ENCODE data around the gene DUSP5.
A peak's percentile ranks its signal among the peaks of the same experiment; 100 is the strongest.

Gene DUSP5

GRCh38 chr10:110495731-110496552 lies 1.8 kb upstream of the DUSP5 start:
- ChIA-PET CTCF (no interaction called here), POLR2A (interaction anchor here (0.6 to 1.1 kb wide), 2 partner anchors 9 to 426 kb away, joined by 3 to 4 read pairs; no protein-coding TSS in a partner anchor)
- H3K36me3 ChIP-seq (ENCODE audit: control insufficient read depth in 2 of 2, insufficient read depth in 1 of 2, low read length in 2 of 2), result no peaks in the 10 kb centered on the region
- H3K4me3 ChIP-seq (ENCODE audit: low read depth, low read length), result no peak overlapping the region
- no peaks in the 10 kb centered on the region for H3K9me3 ChIP-seq (ENCODE audit: control insufficient read depth, insufficient read depth, low read depth, low read length)
- H3K4me1 ChIP-seq (ENCODE audit: control insufficient read depth, insufficient read depth, low read length), result peaks cover 26% of the 10 kb centered on the region
- no peak overlapping the region for H3K27ac ChIP-seq (ENCODE audit: extremely low read depth, low read depth, low read length)
- no peak for TF ChIP-seq ZNF214 (tag by site-specific recombination; IDR thresholded peaks at IDR 0.05; ENCODE audit: borderline replicate concordance)
- TF ChIP-seq ZNF248 (tag by site-specific recombination; IDR thresholded peaks at IDR 0.05), result no peak
- TF ChIP-seq ZNF529 (tag by site-specific recombination; IDR thresholded peaks at IDR 0.05; ENCODE audit: insufficient replicate concordance), result no peak
- TF ChIP-seq ZNF596 (tag by site-specific recombination; IDR thresholded peaks at IDR 0.05), result no peak
- no peak for TF ChIP-seq ZNF26 (tag by site-specific recombination; IDR thresholded peaks at IDR 0.05)
- TF ChIP-seq ZNF350 (tag by site-specific recombination; IDR thresholded peaks at IDR 0.05), result no peak
- TF ChIP-seq, protein P1, sequence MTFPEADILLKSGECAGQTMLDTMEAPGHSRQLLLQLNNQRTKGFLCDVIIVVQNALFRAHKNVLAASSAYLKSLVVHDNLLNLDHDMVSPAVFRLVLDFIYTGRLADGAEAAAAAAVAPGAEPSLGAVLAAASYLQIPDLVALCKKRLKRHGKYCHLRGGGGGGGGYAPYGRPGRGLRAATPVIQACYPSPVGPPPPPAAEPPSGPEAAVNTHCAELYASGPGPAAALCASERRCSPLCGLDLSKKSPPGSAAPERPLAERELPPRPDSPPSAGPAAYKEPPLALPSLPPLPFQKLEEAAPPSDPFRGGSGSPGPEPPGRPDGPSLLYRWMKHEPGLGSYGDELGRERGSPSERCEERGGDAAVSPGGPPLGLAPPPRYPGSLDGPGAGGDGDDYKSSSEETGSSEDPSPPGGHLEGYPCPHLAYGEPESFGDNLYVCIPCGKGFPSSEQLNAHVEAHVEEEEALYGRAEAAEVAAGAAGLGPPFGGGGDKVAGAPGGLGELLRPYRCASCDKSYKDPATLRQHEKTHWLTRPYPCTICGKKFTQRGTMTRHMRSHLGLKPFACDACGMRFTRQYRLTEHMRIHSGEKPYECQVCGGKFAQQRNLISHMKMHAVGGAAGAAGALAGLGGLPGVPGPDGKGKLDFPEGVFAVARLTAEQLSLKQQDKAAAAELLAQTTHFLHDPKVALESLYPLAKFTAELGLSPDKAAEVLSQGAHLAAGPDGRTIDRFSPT (tag by site-specific recombination; IDR thresholded peaks at IDR 0.05), result no peak
- TF ChIP-seq SETDB1 (IDR thresholded peaks at IDR 0.05; ENCODE audit: insufficient read length, low read length), result no peak
- TF ChIP-seq KLF16 (tag by site-specific recombination; IDR thresholded peaks at IDR 0.05), result peak; percentile 55
- peak; percentile 26; the same call in 1 of the 2 replicates for TF ChIP-seq ZNF423 (tag by site-specific recombination; IDR thresholded peaks at IDR 0.05)
- no peak for TF ChIP-seq ZNF776 (tag by site-specific recombination; IDR thresholded peaks at IDR 0.05; ENCODE audit: borderline replicate concordance)
- TF ChIP-seq SP3 (tag by site-specific recombination; IDR thresholded peaks at IDR 0.05), result peak; percentile 43
- no peak for TF ChIP-seq ZNF121 (tag by site-specific recombination; IDR thresholded peaks at IDR 0.05)
- no peak for TF ChIP-seq ZNF146 (tag by site-specific recombination; IDR thresholded peaks at IDR 0.05)
- no peak for TF ChIP-seq ZSCAN23 (tag by site-specific recombination; IDR thresholded peaks at IDR 0.05)
- no peak for TF ChIP-seq SCRT1 (tag by site-specific recombination; IDR thresholded peaks at IDR 0.05; ENCODE audit: borderline replicate concordance)
- peak; percentile 60 for TF ChIP-seq ZNF600 (tag by site-specific recombination; IDR thresholded peaks at IDR 0.05)
- no peak for TF ChIP-seq ZNF639 (tag by site-specific recombination; IDR thresholded peaks at IDR 0.05)
- TF ChIP-seq ZNF677 (tag by site-specific recombination; IDR thresholded peaks at IDR 0.05), result no peak
- no peak for TF ChIP-seq ZSCAN4 (tag by site-specific recombination; IDR thresholded peaks at IDR 0.05)
- TF ChIP-seq ZBTB8A (tag by site-specific recombination; IDR thresholded peaks at IDR 0.05), result peak; percentile 47; the same call in 1 of the 2 replicates
- no peak for TF ChIP-seq ZNF777 (tag by site-specific recombination; IDR thresholded peaks at IDR 0.05; ENCODE audit: borderline replicate concordance)
- TF ChIP-seq OVOL3 (tag by site-specific recombination; IDR thresholded peaks at IDR 0.05), result no peak
- TF ChIP-seq, protein P2, sequence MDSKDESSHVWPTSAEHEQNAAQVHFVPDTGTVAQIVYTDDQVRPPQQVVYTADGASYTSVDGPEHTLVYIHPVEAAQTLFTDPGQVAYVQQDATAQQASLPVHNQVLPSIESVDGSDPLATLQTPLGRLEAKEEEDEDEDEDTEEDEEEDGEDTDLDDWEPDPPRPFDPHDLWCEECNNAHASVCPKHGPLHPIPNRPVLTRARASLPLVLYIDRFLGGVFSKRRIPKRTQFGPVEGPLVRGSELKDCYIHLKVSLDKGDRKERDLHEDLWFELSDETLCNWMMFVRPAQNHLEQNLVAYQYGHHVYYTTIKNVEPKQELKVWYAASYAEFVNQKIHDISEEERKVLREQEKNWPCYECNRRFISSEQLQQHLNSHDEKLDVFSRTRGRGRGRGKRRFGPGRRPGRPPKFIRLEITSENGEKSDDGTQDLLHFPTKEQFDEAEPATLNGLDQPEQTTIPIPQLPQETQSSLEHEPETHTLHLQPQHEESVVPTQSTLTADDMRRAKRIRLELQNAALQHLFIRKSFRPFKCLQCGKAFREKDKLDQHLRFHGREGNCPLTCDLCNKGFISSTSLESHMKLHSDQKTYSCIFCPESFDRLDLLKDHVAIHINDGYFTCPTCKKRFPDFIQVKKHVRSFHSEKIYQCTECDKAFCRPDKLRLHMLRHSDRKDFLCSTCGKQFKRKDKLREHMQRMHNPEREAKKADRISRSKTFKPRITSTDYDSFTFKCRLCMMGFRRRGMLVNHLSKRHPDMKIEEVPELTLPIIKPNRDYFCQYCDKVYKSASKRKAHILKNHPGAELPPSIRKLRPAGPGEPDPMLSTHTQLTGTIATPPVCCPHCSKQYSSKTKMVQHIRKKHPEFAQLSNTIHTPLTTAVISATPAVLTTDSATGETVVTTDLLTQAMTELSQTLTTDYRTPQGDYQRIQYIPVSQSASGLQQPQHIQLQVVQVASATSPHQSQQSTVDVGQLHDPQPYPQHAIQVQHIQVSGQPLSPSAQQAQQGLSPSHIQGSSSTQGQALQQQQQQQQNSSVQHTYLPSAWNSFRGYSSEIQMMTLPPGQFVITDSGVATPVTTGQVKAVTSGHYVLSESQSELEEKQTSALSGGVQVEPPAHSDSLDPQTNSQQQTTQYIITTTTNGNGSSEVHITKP (tag by site-specific recombination; IDR thresholded peaks at IDR 0.05), result peak; percentile 48; the same call in 1 of the 2 replicates
- no peak for TF ChIP-seq ZNF274 (IDR thresholded peaks at IDR 0.05; ENCODE audit: low read length)
- no peak for TF ChIP-seq ZNF274 (tag by site-specific recombination; IDR thresholded peaks at IDR 0.05; ENCODE audit: borderline replicate concordance)
